GM04503 (cell line): ENCODE data around the gene ZC3H18.
A peak's percentile ranks its signal among the peaks of the same experiment; 100 is the strongest.

Source experiments
- DNase-seq: peaks from one replicate; pipeline ENCODE4 v3.0.0-alpha.2; 2012; ENCODE audit warnings: low read depth

The ZC3H18 gene

DNA sequence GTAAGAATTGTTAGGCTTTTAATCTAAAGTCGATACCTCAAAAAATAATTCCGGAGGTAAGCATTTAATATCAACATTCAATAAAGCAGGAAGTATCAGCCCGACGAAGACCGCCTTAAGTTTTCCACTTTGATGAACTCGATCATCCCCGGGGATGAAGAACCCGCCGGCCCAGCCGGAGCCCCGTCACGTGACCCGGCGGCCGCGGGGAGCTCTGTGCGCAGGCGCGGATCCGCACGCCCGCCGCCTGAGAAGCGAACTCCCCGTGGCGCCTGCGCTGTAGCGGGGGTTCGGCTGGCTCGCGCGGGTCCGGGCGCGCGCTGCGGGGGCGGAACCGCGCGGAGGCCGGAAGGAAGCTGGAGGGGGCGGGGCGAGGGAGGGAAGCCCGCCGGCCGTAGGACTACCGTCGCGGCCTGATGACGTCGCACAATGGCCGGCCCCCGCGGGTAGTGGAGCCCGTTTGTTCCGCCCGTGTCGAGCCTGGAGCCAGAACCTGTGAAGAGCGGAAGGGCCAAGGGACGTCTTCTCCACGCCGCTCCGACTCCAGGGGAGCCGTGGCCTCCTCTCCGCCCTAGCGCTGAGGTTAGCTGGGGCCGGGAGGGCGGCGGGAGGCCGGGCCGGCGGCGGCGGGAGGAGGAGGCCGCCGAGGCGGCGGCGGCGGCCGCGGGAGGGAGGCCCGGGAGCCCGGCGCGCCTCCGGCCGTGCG is at the start of gene ZC3H18:
ZC3H18 (plus strand) TSS at position 419 of the 706 bp plus-strand sequence. CDS start 6,721 bp downstream, outside the sequence.
- peak; percentile 60 for DNase-seq

DNA sequence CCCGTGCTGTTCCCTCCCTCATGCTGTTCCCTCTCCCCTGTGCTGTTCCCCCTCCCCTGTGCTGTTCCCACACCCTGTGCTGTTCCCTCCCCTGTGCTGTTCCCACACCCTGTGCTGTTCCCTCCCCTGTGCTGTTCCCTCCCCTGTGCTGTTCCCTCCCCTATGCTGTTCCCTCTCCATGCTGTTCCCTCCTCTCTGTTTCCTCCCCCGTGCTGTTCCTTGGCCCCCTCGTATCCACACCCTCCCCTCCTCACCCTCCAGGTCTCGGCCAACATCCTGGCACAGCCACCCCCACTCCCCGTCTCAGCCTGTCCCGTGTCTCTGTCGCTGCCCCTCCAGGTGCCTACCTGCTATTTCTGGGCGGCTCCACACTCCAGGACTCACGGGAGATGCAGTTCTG is 48.5 kb upstream of the ZC3H18 start:
- DNase-seq = no peak

DNA sequence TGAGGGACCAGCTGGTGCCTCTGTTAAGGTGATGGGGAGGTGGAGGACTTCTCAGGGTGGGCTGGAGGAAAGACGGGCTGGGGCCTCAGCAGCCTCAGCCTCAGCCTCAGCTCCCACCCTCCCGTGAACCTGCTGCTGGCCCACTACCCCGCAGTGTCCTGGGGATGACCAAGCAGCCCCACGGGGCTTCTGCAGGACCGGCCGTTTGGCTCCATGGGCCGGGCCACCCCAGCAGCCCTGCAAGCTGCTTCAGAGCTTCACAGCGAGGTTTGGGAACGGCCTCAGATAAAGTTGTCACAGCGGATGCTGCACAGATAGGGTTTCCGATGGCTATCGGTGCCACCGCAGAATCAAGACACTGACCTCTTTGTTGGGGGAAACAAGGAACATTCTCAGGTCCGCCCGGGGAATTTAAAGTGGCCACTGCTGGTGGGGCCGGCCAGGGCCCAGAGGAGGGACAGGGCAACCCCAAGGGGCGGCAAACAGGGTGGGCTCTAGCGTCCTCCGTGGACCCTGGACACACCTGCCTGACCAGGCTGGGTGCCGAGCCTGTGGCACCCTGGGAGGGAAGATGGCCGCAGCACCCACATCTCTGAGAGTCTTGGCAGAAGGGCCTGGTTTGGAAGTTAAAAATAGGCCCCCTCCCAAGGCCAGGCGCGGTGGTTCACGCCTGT is 47.8 kb upstream of the ZC3H18 start:
- DNase-seq = no peak

DNA sequence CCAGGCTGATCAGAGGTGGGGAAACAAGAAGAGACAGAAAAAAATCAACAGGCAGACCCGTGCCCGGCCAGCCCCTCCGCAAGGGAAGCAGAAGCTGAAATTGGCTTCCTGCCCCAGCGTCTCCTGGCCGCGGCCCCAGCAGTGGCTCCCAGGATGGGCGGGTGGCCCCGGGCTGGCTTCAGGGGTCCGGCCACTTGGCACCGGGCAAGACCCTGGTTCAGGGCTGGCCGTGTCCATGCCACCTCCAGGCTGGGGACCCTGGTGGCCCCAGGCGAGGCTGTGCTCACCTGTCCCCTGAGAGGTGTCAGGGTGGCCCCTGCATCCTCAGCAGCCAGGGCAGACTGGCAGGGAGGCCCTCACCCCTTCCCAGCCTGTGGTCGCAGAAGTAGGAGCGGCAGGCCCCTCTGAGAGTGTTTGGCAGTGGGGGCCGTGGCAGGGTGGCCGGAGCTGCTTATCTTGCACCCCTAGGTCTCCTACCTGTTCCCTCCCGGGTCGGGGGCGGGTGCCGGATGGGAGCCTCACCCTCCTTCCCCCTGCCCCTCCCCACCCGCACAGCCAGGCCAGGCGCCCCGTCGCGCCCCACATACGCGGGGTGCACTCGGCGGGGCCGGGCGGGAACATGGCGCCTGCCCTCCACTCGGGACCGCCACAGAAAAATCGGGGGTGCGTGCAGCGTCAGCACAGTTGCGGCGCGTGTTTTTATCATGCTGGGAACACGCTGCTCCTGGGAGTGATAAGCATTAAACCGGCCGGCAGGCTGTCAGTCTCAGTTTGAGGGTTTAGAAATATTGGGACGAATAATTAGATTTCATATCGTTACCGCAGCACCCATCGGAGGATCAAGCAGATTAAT is 46.7 kb upstream of the ZC3H18 start:
- DNase-seq = no peak

DNA sequence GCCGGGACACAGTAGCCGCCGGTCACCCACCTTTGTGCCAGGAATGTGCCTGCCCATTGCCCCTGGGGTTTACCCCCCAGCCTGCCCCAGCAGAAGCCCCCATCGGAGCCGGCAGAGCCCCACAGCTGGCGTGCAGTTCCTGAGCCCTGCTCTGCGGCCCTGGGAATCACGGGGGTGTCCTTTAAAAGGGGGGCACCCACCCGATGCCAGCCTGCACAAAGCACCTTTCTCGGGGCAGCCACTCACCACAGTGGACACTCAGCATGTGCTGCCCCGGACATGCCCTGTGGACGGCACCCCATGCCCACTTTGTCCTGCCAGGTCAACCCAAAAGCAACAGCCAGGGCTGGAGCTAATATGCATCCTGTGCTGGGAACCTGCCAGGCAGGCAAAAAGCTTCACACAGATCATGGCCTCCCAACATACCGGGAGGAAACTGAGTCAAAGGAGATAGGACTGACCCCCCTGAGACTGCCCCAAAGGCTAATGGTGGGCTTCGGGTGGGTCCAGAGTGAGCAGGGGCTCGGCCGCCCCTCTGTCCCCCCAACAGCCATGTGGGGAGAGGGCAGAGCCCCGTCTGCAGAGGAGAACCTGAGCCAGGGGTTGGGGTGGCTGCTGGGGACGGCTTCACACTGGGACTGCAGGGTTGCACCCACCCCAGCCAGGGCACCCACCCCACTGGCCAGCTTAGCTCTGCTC is 45.8 kb upstream of the ZC3H18 start:
- DNase-seq = no peak

DNA sequence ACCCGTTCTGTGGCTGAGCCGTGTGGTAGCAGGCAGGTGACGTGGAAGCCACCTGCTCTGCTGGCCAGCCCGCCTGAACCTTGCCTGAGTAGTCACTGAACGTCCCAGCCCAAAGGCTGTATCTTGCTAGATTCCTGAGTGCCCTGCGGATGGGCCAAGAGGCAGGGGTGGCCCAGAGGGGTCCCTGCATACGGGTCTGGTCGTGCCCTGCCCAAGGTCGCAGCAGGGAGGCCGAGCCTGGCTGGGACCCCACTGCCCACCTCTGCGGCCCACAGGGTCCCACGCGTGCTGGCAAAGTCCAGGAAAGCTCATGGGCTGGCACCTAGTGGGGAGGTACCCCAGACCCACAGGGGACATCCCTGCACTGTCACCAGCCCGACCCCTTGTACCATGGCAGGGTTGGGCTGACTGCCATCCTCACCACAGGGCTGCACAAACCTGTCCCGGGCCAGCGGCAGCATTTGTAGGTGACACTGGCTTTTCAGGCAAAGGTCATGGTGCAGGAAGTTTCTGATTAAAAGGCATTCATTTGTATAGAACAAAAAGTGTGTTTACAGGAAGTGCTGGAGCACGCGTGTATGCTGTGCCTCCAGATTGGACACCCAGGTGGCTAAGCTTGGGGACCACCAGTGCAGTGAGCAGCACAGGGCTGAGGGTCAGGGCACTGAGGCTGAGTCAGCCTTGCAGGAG is 45.1 kb upstream of the ZC3H18 start:
- no peak for DNase-seq

DNA sequence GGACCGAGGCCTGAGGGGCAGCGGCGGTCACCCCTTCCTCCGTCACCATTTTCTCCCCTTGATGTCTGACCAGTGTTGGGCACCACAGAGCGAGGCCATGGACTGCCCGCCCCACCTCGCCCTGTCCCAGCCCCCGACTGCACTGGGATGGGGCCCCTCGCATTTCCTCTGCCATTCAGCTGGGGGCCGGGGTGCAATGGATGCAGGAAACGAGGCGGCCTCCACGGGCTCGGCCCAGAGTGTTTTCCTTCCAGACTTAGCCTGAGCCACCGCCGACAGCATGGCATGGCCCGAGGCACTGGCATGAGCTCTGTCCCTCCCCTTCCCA is 44.6 kb upstream of the ZC3H18 start:
- DNase-seq = no peak

DNA sequence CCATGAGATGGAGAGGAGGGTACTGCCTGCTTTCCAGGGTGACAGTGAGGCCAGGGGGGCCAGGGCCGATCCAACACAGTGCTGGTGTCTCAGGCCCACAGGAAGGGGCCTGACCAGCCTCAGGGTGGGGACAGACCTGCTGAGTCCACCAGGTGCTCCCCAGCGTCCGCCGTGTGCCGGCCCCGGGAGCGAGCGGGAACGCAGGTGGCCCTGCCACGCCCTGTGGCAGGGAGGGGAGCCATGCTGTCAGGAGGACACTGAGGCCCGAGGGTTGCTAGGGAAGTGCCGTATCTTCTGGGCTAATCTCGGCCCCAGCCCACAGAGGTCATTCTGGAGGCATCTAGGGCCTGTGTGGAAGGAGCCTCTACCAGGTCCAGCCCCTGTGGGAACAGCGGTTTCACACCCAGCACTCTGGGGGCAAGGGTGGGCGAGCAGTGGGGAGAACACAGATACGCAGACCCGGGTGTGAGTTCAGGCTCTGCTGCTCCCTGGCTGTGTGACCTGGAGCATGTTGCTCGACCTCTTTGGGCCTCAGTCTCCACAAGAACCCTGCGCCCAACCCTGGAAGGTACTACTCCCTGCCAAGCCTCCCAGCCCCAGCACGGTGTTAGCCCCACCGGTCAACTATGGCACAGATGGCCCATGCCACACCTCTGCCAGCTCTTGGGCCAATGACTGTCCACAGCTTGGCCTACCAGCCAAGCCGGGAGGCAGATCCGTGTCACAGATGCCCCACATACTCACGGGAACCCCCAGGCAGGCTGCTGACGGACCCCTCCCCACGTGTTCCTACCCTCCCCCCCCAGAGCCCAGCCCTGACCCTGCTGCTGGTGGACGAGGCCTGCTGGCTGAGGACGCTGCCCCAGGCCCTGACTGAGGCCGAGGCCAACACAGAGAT is 43.9 kb upstream of the ZC3H18 start:
- DNase-seq = no peak

DNA sequence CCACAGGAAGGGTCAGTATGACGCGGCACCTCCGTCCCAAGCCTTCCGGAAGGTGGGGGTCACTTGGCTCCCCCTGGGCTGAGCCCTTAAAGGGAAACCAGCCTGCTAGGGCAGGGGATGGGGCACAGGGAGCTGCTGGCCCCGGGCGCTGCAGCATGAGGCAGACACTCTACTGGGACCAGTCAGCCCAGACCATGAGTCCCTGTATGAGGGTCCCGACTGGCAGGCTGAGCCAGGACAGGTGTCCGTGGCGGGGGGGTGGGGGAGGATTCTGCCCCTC is 43.4 kb upstream of the ZC3H18 start:
- DNase-seq = no peak

DNA sequence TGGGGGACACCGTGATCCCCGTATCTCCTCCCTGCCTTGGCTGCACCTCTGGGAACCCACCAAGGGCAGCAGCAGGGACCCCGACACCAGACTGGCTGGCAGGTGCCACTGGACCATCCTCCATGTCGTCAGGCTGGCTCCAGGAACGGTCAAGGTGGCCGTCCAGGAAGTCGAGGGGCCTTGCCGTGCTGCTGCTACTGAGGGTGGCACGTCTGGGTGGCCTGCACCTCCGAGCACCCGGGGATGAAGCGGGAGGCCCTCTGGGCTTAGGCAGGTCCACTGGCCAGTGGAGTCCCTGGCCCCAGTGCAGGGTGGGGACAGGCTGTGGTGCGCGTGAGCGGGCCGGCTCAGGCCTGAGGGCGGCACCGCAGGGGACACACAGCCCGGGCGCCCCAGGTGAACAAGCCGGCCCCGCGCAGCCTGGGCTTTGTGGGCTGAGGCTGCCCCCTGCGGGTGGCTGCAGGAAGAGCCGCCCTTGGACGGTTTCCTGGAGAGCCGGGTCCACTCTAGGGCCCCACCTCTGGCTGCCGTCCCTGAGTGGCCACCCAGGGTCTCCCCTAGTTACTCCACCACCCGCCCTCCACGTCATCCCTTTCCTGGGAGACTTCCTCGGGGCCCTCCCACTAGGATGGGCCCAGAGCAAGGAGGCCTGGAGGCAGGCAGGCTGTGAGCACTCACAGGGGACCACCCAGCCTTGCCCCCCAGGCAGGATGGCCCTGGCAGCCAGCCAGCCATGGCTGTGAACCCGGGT is 42.8 kb upstream of the ZC3H18 start:
- DNase-seq = no peak

DNA sequence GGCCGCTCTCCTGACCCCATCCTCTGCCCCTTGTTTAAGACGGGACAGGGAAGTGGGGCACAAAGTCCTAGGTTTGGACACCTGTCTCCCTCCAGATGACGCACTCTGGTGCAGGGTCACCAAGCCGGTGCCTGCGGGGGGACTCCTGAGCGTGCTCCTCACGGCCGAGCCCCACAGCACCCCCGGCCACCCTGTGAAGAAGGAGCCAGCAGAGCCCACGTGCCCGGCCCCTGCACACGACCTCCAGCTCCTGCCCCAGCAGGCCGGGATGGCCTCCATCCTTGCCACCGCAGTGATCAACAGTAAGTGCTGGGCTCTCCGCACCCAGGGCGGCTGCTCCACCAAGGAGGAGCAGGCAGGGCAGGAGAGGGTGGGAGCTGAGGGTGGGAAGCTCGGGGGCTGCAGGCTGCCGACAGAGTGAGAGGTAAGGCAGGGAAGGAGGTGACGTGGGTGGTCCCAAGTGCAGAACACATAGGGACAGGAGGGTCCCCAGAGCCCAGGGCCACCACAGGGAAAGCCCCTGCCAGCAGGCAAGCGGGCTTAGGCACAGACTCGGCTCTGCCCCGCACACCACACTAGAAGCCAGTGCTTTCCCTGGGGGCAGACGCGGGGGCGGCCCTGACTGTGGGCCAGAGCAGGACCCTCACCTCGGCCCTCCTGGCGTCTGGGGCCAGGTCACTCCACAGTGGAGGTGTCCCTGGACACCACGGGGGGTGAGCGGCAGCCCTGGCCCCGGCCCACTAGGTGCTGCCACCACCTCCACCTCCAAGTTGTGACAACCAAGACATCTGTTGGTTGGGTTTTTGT is 42.1 kb upstream of the ZC3H18 start:
- no peak for DNase-seq

DNA sequence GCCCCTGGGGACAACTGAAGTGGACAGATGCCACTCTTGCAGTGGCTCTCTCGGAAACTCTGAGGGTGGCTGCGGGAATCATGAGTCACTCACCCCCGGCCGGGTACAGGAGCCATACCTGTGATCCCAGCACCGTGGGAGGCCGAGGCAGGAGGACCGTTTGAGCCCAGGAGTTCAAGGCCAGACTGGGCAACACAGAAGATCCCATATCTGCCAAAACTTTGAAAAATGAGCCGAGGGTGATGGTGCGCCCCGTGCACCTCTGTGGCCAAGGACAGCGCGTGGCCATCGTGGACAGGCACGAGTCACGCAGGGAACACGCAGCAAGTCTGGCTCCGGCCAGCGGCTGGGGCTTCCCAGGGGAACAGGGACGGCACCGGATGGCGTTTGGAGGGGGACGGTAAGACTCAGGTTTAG is 41.3 kb upstream of the ZC3H18 start:
- no peak for DNase-seq

DNA sequence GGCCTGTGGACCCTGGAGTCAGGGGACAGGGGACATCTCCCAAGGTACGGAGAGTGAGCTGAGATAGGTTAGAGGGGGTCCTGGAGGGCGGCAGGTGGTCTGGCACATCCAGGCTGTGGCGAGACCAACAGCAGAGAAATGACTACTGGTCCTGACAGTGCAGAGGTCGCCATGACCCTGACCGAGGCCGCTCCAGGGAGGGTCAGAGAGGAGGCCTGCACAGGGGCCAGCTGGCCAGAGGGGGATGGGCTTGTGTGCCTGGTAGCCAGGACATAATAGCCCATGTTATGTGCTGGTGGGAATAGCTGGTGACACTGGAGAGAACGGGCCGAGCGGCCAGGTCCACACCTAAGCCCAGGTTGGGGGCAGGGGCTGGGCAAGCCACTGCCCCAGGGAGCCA is 40.6 kb upstream of the ZC3H18 start:
- no peak for DNase-seq

DNA sequence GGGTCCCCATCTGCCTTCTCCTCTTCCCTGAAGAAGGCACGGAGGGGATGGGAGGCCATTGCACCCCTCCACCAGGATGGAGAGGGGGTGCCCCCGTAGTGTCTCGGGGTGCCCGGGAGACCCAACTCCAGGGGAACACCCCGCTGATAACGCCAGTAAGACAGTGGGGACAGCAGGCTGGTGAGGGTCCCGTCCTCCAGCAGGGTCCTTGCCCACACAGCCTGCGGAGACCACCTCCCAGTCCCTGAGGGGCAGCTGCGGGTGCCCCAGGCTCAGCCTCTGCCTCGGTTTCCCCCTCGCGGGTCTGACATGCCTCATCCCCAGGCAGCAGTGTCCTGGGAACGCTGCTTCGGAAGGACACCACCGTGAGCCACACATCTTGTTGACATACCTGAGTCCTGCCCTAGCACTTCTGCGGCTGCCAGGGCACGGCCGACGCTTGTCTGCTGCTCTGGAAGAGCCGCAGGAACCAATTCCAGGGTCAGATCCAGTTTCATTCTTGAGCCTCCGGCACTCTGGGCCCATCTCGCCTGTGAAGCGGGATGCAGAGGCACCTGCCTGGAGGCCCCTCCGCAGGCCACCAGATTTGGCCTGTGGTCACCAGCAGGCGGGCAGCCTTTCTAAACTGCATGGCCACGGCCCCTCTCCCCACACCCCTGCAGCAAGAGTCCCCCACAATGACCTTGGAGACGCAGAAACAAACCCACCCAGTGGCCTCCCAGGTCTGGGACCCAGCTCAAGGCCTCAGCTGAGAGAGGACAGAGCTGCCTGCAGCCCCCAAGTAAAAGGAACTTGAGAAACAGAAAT is 39.9 kb upstream of the ZC3H18 start:
- DNase-seq = no peak

DNA sequence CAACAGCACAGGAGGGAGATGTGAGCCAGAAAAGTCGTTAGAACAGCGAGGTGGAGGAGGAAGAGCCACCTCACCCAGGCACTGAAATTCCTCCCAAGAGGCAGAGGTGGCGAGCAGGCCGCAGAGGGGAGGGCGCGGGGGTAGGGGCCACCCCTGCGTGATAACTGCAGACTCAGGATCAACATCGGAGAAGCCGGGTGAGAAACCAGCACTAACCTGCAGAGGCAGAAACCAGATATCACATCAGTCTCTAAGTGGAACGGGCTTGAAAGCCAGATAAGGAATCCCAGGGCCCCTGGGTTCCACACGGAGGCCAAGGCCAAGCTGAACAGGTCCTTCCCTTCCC is 39.4 kb upstream of the ZC3H18 start:
- no peak for DNase-seq

DNA sequence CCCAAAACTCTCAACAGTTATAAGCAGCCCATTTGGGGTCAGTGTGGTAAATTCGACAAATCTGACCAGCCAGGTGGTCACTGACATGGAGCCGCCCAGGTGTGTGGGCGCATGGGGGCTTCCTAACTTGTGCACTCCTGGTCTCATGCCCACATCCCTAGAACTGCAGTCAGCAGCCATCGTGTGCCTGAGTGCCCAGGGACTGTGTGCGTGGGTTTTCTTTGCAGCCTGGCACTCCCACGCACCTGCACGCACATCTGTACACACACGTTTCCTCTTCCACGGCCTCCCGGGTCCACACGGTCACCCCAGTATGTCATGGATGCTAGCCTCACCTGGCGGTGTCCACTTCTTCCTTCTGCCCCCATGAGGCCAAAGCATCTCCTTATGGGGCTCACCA is 38.9 kb upstream of the ZC3H18 start:
- DNase-seq = no peak

DNA sequence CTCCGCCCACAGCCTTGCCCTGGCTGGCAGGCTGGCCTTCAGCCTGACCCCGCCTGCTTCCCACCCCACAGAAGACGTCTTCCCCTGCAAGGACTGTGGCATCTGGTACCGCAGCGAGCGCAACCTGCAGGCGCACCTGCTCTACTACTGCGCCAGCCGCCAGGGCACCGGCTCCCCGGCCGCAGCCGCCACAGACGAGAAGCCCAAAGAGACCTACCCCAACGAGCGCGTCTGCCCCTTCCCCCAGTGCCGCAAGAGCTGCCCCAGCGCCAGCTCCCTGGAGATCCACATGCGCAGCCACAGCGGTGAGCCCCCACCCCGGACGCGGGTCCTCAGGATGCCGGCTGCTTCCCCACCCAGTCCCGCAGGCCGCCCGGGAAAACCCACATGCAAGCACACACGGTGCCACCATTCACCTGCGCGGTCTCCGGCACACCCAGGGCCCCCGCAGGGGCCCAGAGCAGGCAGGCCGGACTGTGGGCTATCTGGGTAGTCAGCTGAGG is 38.2 kb upstream of the ZC3H18 start:
- DNase-seq = no peak

DNA sequence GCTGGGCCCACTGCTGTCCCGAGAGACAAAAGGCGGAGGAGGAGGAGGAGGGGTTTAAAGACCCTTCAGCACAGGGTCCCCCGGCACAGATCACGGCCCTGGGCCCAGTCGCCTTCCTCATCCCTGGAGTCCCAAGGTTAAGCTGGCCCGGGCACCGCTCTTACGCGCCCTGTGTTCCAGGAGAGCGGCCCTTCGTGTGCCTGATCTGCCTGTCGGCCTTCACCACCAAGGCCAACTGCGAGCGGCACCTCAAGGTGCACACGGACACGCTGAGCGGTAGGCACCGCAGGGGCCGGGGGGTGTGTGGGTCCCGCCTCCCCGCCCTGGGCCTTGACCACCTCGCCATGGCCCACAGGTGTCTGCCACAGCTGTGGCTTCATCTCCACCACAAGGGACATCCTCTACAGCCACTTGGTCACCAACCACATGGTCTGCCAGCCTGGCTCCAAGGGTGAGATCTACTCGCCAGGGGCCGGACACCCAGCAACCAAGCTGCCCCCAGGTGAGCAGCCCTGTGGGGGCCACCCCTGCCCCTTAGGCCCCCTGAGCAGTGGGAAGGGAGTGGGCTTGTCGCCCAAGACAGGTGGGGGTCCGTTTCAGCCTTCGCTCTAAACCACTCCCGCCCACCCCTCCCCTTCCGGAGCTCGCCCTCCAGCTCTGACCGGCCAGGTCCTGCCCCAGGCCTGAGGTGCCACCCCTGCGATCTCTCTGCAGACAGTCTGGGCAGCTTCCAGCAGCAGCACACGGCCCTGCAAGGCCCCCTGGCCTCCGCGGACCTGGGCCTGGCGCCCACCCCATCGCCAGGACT is 37.6 kb upstream of the ZC3H18 start:
- DNase-seq = no peak
